H1 (cell line): ENCODE measurements around the gene TSPAN5. TPM values are rescaled to one million over a fixed set of nuclear protein-coding genes. Genes with fewer than 3 reads are reported as not detected.

Source experiments
- CTCF ChIA-PET: fragments of 300-600 bp; sonication (Branson Sonifier 250); formaldehyde crosslinking; loops from one replicate; lab custom pipeline; 2021; ENCODE audit not compliant: partially characterized antibody; lab: Charles Lee
- POLR2A ChIA-PET: fragments of 300-600 bp; sonication (Branson Sonifier 250); formaldehyde crosslinking; loops from one replicate; lab custom pipeline; 2021; ENCODE audit warnings: inconsistent platforms; ENCODE audit not compliant: partially characterized antibody; lab: Charles Lee
- DNase-seq, 2 experiments: peaks; one replicate each; pipeline versions ENCODE4 v3.0.0 to v3.0.0-alpha.2; 2010 to 2022; ENCODE audit warnings: low spot score in 2 of 2, low read depth in 1 of 2, mixed read lengths in 1 of 2
- FAIRE-seq: peaks from 2 replicates; lab custom pipeline; 2011; peaks lifted over from hg19 to GRCh38; lab: Jason Lieb, UNC
- H2AFZ ChIP-seq: 2 replicates; pipeline ENCODE4 v1.8.1; 2012; ENCODE audit warnings: low read length, inconsistent platforms
- H2AK5ac ChIP-seq: 2 replicates; pipeline ENCODE4 v1.6.1; 2013; ENCODE audit warnings: low read depth, low read length
- H2BK120ac ChIP-seq: replicated peaks from 2 replicates; pipeline ENCODE3; 2013; ENCODE audit warnings: low read depth, low read length, inconsistent platforms
- H2BK12ac ChIP-seq: 2 replicates; pipeline ENCODE4 v1.6.1; 2013; ENCODE audit warnings: low read depth, low read length
- H2BK15ac ChIP-seq: 2 replicates; pipeline ENCODE4 v1.6.1; 2013; ENCODE audit warnings: low read length
- H2BK20ac ChIP-seq: 2 replicates; pipeline ENCODE4 v1.6.1; 2013; ENCODE audit warnings: low read length
- H2BK5ac ChIP-seq: 2 replicates; pipeline ENCODE4 v1.6.1; 2013; ENCODE audit warnings: low read depth, low read length
- H3K14ac ChIP-seq: 2 replicates; pipeline ENCODE4 v1.6.1; 2013; ENCODE audit warnings: inconsistent platforms; ENCODE audit not compliant: insufficient read length
- H3K18ac ChIP-seq: 2 replicates; pipeline ENCODE4 v1.6.1; 2013; ENCODE audit warnings: low read length; ENCODE audit errors: extremely low read depth
- H3K23ac ChIP-seq: 2 replicates; pipeline ENCODE4 v1.6.1; 2013; ENCODE audit warnings: inconsistent platforms; ENCODE audit not compliant: insufficient read length
- H3K23me2 ChIP-seq: 2 replicates; pipeline ENCODE4 v1.6.1; 2013; ENCODE audit warnings: low read depth, low read length
- H3K27ac ChIP-seq: 2 replicates; pipeline ENCODE4 v1.6.1; 2011; ENCODE audit warnings: low read depth, low read length, inconsistent platforms
- H3K27me3 ChIP-seq, 4 experiments: replicated peaks in 1 of 4; 1 replicate in 1 of 4; 2 replicates in 3 of 4; pipeline versions ENCODE4 v1.6.1 to v1.8.1; 2011 to 2013; ENCODE audit warnings: low read length in 3 of 4, mild to moderate bottlenecking in 3 of 4, inconsistent platforms in 2 of 4, mixed read lengths in 2 of 4, moderate library complexity in 1 of 4; ENCODE audit not compliant: control insufficient read depth in 3 of 4, insufficient read depth in 3 of 4; ENCODE audit errors: extremely low read depth in 1 of 4
- H3K36me3 ChIP-seq, 4 experiments: 2 replicates each; pipeline versions ENCODE4 v1.6.1 to v1.8.1; 2011 to 2013; ENCODE audit warnings: mild to moderate bottlenecking in 4 of 4, low read length in 3 of 4, moderate library complexity in 2 of 4, control low read depth in 1 of 4, inconsistent platforms in 1 of 4; ENCODE audit not compliant: insufficient read depth in 4 of 4, control insufficient read depth in 2 of 4
- H3K4ac ChIP-seq: replicated peaks from 2 replicates; pipeline ENCODE3; 2013; ENCODE audit warnings: low read length, low read depth, mixed read lengths, inconsistent platforms; ENCODE audit not compliant: insufficient read length
- H3K4me1 ChIP-seq, 4 experiments: replicated peaks in 1 of 4; 1 replicate in 1 of 4; 2 replicates in 3 of 4; pipeline versions ENCODE4 v1.6.1 to v1.8.1; 2011 to 2013; ENCODE audit warnings: low read length in 3 of 4, inconsistent platforms in 2 of 4, mixed read lengths in 1 of 4; ENCODE audit not compliant: insufficient read depth in 4 of 4, control insufficient read depth in 3 of 4
- H3K4me2 ChIP-seq, 2 experiments: 2 replicates each; pipeline versions ENCODE4 v1.6.1 to v1.8.1; 2011 to 2013; ENCODE audit warnings: low read depth in 2 of 2, low read length in 2 of 2, control low read depth in 1 of 2, inconsistent platforms in 1 of 2, mild to moderate bottlenecking in 1 of 2; ENCODE audit not compliant: insufficient read depth in 1 of 2
- H3K4me3 ChIP-seq, 4 experiments: fragments of 200-600, 300-600 bp in 1 of 4; sonication (generic), shearing (Covaris generic), sonication (Bioruptor Twin) in 1 of 4; 2 replicates each; pipeline versions ENCODE4 v1.5.1 to v1.8.1; 2011 to 2016; ENCODE audit warnings: low read length in 4 of 4, low read depth in 3 of 4, control low read depth in 2 of 4, inconsistent platforms in 2 of 4, mild to moderate bottlenecking in 2 of 4, mixed read lengths in 1 of 4, moderate library complexity in 1 of 4; ENCODE audit not compliant: insufficient read depth in 2 of 4; ENCODE audit errors: extremely low read depth in 1 of 4
- H3K56ac ChIP-seq: replicated peaks from 2 replicates; pipeline ENCODE3; 2013; ENCODE audit warnings: low read depth, mild to moderate bottlenecking, mixed read lengths, low read length, inconsistent platforms; ENCODE audit not compliant: insufficient read length
- H3K79me1 ChIP-seq: 2 replicates; pipeline ENCODE4 v1.6.1; 2013; ENCODE audit warnings: low read depth, low read length, control low read depth
- H3K79me2 ChIP-seq, 2 experiments: 2 replicates each; pipeline versions ENCODE4 v1.6.1 to v1.8.1; 2012 to 2013; ENCODE audit warnings: low read length in 2 of 2, mild to moderate bottlenecking in 2 of 2, inconsistent platforms in 1 of 2; ENCODE audit not compliant: insufficient read depth in 2 of 2, control insufficient read depth in 1 of 2
- H3K9ac ChIP-seq, 4 experiments: replicated peaks in 1 of 4; 1 replicate in 1 of 4; 2 replicates in 3 of 4; pipeline versions ENCODE4 v1.6.1 to v1.8.1; 2011 to 2013; ENCODE audit warnings: low read depth in 3 of 4, low read length in 3 of 4, control low read depth in 2 of 4, mild to moderate bottlenecking in 2 of 4, moderate library complexity in 2 of 4, inconsistent platforms in 1 of 4; ENCODE audit errors: extremely low read depth in 1 of 4
- H3K9me3 ChIP-seq, 2 experiments: 2 replicates each; pipeline versions ENCODE4 v1.6.1 to v1.8.1; 2012 to 2013; ENCODE audit warnings: mild to moderate bottlenecking in 2 of 2, moderate library complexity in 2 of 2, control low read depth in 1 of 2, inconsistent platforms in 1 of 2, low read depth in 1 of 2, low read length in 1 of 2, mixed read lengths in 1 of 2; ENCODE audit not compliant: insufficient read depth in 2 of 2
- H4K20me1 ChIP-seq, 2 experiments: replicated peaks in 1 of 2; 2 replicates each; pipeline versions ENCODE3 to v1.8.1; 2011 to 2013; ENCODE audit warnings: inconsistent platforms in 2 of 2, low read length in 2 of 2, mild to moderate bottlenecking in 1 of 2; ENCODE audit not compliant: insufficient read depth in 2 of 2, control insufficient read depth in 1 of 2
- H4K5ac ChIP-seq: 2 replicates; pipeline ENCODE4 v1.6.1; 2013; ENCODE audit warnings: low read length, low read depth, mixed read lengths, inconsistent platforms; ENCODE audit not compliant: insufficient read length
- H4K8ac ChIP-seq: 2 replicates; pipeline ENCODE4 v1.8.0; 2013; ENCODE audit warnings: mild to moderate bottlenecking, moderate library complexity, low read length, inconsistent platforms; ENCODE audit not compliant: insufficient read depth; ENCODE audit errors: extremely low read depth
- H4K91ac ChIP-seq: replicated peaks from 2 replicates; pipeline ENCODE3; 2013; ENCODE audit warnings: low read length, mixed read lengths, inconsistent platforms; ENCODE audit not compliant: insufficient read length
- WGBS, 2 experiments: shearing (Covaris generic) in 1 of 2; methylation state at CpG; one replicate each; pipeline versions ENCODE4 v1.1.6 to v1.1.7; 2013 to 2015; ENCODE audit warnings: low lambda C conversion rate in 2 of 2, mixed read lengths in 2 of 2, inconsistent platforms in 1 of 2, low coverage in 1 of 2, missing lambda C conversion rate in 1 of 2; ENCODE audit not compliant: insufficient replicate concordance in 2 of 2, insufficient coverage in 1 of 2, insufficient read length in 1 of 2; ENCODE audit errors: extremely low coverage in 1 of 2, missing lambda C conversion rate in 1 of 2; 5-methylcytosine and 5-hydroxymethylcytosine counted together
- polyA plus RNA-seq, 7 experiments: library from polyadenylated mRNA; depleted of rRNA in 3 of 7; stranded (reverse) in 5 of 7; unstranded in 2 of 7; fragments of >200 nt in 5 of 7; fragments of 200-250 nt in 2 of 7; gene quantifications; 1 replicate in 5 of 7; 2 replicates in 1 of 7; 4 replicates in 1 of 7; pipeline versions ENCODE4 v1.2.1 to v1.2.3, GENCODE V29; 2011 to 2013; ENCODE audit warnings: missing spikeins in 2 of 7, mixed read lengths in 2 of 7
- total RNA-seq: library from RNA; stranded (reverse); fragmentation: NEBNext Ultra II Directional; extraction: Animal tissue kit (Norgen Biotek cat#: 25700); gene quantifications from 2 replicates; pipeline ENCODE4 v1.2.1, GENCODE V29; 2021

Gene TSPAN5
- total and polyA plus RNA-seq, 2 of the 8 experiments (the other 6 are each of a cell fraction or from before 2014, with no cell fraction given): 17.6 to 21.2 TPM

DNA sequence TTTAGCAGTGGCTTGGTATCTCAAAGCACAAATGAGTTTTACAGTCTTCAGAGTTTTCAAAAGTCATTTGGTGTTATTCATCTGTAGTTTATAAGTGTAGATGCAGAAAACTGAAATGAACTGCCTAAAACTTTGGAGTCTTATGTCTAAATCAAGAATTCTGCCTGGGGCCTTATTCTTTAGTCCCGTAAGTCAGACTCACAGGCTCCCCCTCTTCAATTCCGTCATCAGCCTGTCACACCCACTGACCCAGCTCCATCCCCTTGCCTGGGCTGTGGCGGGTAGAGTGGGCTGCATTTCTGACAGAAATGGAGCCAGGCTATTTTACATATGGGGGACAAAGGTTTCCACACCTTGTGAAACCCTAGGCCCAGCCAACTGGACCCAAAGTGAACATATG is 44.3 kb downstream of the TSPAN5 start:
- Histone ChIP-seq H3K18ac (no peak overlapping the region), H2BK5ac (no peak overlapping the region), H2AK5ac (no peak overlapping the region), H3K56ac (no peak overlapping the region), H3K23ac (no peak overlapping the region), H2AFZ (no peak overlapping the region), H3K9me3 (no peaks in the 10 kb centered on the region), H3K27ac (no peak overlapping the region), H3K4me3 (no peak overlapping the region), H4K8ac (no peak overlapping the region), H3K4ac (no peak overlapping the region), H3K9ac (no peak overlapping the region), H4K20me1 (peaks cover 0 to 2% of the 10 kb centered on the region in 2 experiments), H3K36me3 (no peaks in the 10 kb centered on the region), H3K79me2 (peaks cover 3 to 42% of the 10 kb centered on the region in 2 experiments; a peak in 2 of 4 replicates), H3K79me1 (peaks cover 9% of the 10 kb centered on the region), H3K27me3 (no peaks in the 10 kb centered on the region), H2BK120ac (no peak overlapping the region), H3K23me2 (no peaks in the 10 kb centered on the region), H4K5ac (no peak overlapping the region), H3K4me1 (peaks cover 10 to 29% (median 19%) of the 10 kb centered on the region in 4 experiments), H3K4me2 (no peak overlapping the region), H3K14ac (no peak overlapping the region), H4K91ac (no peak overlapping the region), H2BK15ac (no peak overlapping the region), H2BK12ac (no peak overlapping the region), H2BK20ac (no peak overlapping the region)
- FAIRE-seq (no peak), DNase-seq (no peak)
- ChIA-PET POLR2A (interaction anchor here (1.0 kb wide), 1 partner anchor 9 kb away, joined by 3 read pairs; no protein-coding TSS in a partner anchor), CTCF (interaction anchor here (0.6 to 1.5 kb wide), 3 partner anchors 15 to 44 kb away, joined by 3 read pairs; partner anchors contain the start of gene TSPAN5)
- 87% methylated on average over 3 of the region's 3 CpGs; no CpG with 5 or more reads in 1 of the 2 experiments for WGBS, 2 experiments
